ENCODE data around the gene TLK1.

- no peak for TF ChIP-seq EZH2 (IDR thresholded peaks at IDR 0.05; ENCODE audit: borderline replicate concordance, insufficient read depth, low read length, poor library complexity, severe bottlenecking)
- TF ChIP-seq, protein P1, sequence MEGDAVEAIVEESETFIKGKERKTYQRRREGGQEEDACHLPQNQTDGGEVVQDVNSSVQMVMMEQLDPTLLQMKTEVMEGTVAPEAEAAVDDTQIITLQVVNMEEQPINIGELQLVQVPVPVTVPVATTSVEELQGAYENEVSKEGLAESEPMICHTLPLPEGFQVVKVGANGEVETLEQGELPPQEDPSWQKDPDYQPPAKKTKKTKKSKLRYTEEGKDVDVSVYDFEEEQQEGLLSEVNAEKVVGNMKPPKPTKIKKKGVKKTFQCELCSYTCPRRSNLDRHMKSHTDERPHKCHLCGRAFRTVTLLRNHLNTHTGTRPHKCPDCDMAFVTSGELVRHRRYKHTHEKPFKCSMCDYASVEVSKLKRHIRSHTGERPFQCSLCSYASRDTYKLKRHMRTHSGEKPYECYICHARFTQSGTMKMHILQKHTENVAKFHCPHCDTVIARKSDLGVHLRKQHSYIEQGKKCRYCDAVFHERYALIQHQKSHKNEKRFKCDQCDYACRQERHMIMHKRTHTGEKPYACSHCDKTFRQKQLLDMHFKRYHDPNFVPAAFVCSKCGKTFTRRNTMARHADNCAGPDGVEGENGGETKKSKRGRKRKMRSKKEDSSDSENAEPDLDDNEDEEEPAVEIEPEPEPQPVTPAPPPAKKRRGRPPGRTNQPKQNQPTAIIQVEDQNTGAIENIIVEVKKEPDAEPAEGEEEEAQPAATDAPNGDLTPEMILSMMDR (IDR thresholded peaks at IDR 0.05; ENCODE audit: poor library complexity, severe bottlenecking): no peak
- TF ChIP-seq, protein P2, sequence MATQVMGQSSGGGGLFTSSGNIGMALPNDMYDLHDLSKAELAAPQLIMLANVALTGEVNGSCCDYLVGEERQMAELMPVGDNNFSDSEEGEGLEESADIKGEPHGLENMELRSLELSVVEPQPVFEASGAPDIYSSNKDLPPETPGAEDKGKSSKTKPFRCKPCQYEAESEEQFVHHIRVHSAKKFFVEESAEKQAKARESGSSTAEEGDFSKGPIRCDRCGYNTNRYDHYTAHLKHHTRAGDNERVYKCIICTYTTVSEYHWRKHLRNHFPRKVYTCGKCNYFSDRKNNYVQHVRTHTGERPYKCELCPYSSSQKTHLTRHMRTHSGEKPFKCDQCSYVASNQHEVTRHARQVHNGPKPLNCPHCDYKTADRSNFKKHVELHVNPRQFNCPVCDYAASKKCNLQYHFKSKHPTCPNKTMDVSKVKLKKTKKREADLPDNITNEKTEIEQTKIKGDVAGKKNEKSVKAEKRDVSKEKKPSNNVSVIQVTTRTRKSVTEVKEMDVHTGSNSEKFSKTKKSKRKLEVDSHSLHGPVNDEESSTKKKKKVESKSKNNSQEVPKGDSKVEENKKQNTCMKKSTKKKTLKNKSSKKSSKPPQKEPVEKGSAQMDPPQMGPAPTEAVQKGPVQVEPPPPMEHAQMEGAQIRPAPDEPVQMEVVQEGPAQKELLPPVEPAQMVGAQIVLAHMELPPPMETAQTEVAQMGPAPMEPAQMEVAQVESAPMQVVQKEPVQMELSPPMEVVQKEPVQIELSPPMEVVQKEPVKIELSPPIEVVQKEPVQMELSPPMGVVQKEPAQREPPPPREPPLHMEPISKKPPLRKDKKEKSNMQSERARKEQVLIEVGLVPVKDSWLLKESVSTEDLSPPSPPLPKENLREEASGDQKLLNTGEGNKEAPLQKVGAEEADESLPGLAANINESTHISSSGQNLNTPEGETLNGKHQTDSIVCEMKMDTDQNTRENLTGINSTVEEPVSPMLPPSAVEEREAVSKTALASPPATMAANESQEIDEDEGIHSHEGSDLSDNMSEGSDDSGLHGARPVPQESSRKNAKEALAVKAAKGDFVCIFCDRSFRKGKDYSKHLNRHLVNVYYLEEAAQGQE (IDR thresholded peaks at IDR 0.05; ENCODE audit: borderline replicate concordance): no peak
Observed at GRCh38 chr2:171201767-171202166, 41.1 kb upstream of the TLK1 start.

All from neural cell (in vitro differentiated cells).